ENCODE results near the gene FGF22.

DNA sequence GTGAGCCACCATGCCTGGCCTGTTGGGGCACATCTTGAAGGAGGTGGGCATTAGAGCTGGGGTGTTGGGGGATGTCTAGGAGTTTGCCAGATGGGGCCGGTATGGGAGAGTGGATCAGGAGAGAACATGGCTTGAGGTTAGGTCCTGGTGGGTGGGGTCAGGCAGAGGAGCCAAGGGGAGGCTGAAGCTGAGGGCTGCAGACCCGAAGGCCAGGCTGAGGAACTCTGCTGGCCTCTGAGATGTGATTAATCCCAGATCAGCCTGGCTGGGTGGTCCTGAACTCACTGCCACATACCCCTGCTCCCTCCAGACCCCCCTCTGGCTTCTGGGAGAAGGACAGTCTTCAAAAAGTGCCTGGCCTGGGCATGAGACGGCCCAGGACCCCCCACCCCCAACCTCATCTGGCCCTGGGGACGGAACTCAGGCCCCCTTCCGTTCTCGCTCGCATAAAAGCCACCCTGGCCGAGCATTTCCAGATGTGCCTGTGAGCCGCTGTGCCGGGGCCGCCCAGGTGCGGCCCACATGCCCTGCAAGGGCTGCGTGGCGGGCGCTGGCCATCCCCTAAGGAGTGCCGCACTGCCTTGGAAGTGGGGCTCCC lies 39.2 kb downstream of the FGF22 start:
- TF ChIP-seq, protein P1, sequence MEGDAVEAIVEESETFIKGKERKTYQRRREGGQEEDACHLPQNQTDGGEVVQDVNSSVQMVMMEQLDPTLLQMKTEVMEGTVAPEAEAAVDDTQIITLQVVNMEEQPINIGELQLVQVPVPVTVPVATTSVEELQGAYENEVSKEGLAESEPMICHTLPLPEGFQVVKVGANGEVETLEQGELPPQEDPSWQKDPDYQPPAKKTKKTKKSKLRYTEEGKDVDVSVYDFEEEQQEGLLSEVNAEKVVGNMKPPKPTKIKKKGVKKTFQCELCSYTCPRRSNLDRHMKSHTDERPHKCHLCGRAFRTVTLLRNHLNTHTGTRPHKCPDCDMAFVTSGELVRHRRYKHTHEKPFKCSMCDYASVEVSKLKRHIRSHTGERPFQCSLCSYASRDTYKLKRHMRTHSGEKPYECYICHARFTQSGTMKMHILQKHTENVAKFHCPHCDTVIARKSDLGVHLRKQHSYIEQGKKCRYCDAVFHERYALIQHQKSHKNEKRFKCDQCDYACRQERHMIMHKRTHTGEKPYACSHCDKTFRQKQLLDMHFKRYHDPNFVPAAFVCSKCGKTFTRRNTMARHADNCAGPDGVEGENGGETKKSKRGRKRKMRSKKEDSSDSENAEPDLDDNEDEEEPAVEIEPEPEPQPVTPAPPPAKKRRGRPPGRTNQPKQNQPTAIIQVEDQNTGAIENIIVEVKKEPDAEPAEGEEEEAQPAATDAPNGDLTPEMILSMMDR (IDR thresholded peaks at IDR 0.05), result no peak
- no peak for TF ChIP-seq POLR2A (IDR thresholded peaks at IDR 0.05)
